Ovary (tissue), 9 donors: ENCODE results near the gene PSMB3. TPM values are rescaled to one million over a fixed set of nuclear protein-coding genes. Genes with fewer than 3 reads are reported as not detected.
"Not testable (repeated sequence)": the region's sequence is repeated elsewhere in the genome, so short reads cannot be mapped to it uniquely, and the experiment has no call there.

ENCODE experiments used
- DNase-seq, 5 donors: peaks; one replicate each; pipeline ENCODE4 v3.0.0-alpha.2; 2019 to 2020
- H3K27ac ChIP-seq, 2 donors: fragments of 200-600 bp; one replicate each; pipeline versions ENCODE4 v1.5.1 to v1.8.0; 2019 to 2022
- H3K27me3 ChIP-seq: fragments of 200-600 bp; one replicate; pipeline ENCODE4 v1.8.0; 2022
- H3K36me3 ChIP-seq: fragments of 200-600 bp; sonication (generic); one replicate; pipeline ENCODE4 v1.5.1; 2019
- H3K4me1 ChIP-seq: one replicate; pipeline ENCODE4 v1.8.1; 2013; ENCODE audit warnings: mild to moderate bottlenecking, moderate library complexity; ENCODE audit not compliant: insufficient read depth
- H3K4me3 ChIP-seq: fragments of 200-600 bp; sonication (generic); one replicate; pipeline ENCODE4 v1.5.1; 2017
- H3K9me3 ChIP-seq, 2 donors: fragments of 200-600 bp in 1 of 2; sonication (generic) in 1 of 2; one replicate each; pipeline versions ENCODE4 v1.5.1 to v1.8.1; 2013 to 2019; ENCODE audit warnings: mild to moderate bottlenecking in 1 of 2, moderate library complexity in 1 of 2
- EP300 ChIP-seq: sonication (generic); formaldehyde crosslinking; IDR thresholded peaks from one replicate; pipeline ENCODE4 v1.6.1; 2017; ENCODE audit warnings: antibody characterized with exemption
- POLR2A ChIP-seq: fragments of 450-650 bp; IDR thresholded peaks from one replicate; pipeline ENCODE4 v1.6.1; 2017; ENCODE audit warnings: antibody characterized with exemption, mild to moderate bottlenecking, moderate library complexity
- WGBS, 3 donors: extraction: QIAGEN DNeasy Blood & Tissue Kit in 1 of 3; methylation state at CpG; one replicate each; pipeline versions ENCODE4 v1.1.5 to v1.1.7; 2013 to 2017; 5-methylcytosine and 5-hydroxymethylcytosine counted together
- intact Hi-C, 4 donors: fragments of 100-400 bp; cut with DNase I; formaldehyde crosslinking; loops; one replicate each; pipeline versions ENCODE4 v1.11.0 to v1.15.1; 2022 to 2023
- polyA plus RNA-seq, 2 donors: library from polyadenylated mRNA; stranded (reverse); fragments of 200-250 nt in 1 of 2; fragments of 350-450 nt in 1 of 2; fragmentation: Illumina TruSeq in 1 of 2; extraction: RNeasy Lipid Tissue Mini Kit (QIAGEN cat#74804) in 1 of 2; gene quantifications; one replicate each; pipeline ENCODE4 v1.2.3, GENCODE V29; 2013 to 2014
- total RNA-seq, 7 donors: library from RNA; depleted of rRNA in 2 of 7; stranded (reverse); fragments of >200 nt in 2 of 7; fragmentation: NEBNext Ultra II Directional in 3 of 7; extraction: Animal tissue kit (Norgen Biotek cat#: 25700) in 3 of 7; gene quantifications; one replicate each; pipeline versions ENCODE4 v1.1.0 to v1.2.4, GENCODE V29; 2016 to 2023
- TF ChIP-seq, protein P1 (sequence below), 3 donors: fragments of 450-650 bp in 2 of 3; fragments of 200-600 bp in 1 of 3; IDR thresholded peaks; one replicate each; pipeline versions ENCODE4 v1.5.1 to v1.8.0; 2016 to 2022; ENCODE audit warnings: antibody characterized with exemption in 3 of 3, mild to moderate bottlenecking in 1 of 3
- donor health status: DM: no; HTN: no; CAD: no; lungs with moderate emphysema.
- donor health status: DM: no; HTN: no; CAD: no.
- donor health status: Bipolar disorder and iron deficiency.
- donor health status: DM: yes; HTN: yes; CAD: no.
- donor health status: DM: no; HTN: no; CAD: no.
- donor health status: DM: yes; HTN: yes; CAD: no.

Gene PSMB3
- total and polyA plus RNA-seq, 9 donors = 77.0 to 145 (median 103) TPM

DNA sequence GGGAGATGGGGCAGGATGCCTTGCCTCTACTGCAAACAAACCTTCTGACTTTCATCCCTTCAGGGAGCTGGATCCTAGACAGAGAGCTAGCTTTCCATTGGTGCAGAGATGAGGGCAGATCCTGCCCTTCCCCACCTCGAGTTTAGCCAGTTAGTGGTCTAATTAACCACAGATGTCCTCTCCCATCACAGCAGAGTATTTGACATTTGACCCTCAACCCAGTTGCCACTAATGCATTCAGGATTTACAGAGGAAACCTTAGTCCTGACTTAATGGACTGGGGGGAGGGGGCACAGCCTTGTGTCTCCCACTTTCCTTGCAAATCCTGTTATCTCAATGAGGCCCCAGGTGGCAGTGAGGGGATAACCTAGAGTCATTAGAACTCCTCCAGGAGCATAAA is 36.6 kb downstream of the PSMB3 start:
- no peaks in the 10 kb centered on the region for H3K27me3 ChIP-seq
- H3K9me3 ChIP-seq = no peaks in the 10 kb centered on the region
- no peak overlapping the region for H3K4me3 ChIP-seq
- no peak overlapping the region for H3K27ac ChIP-seq
- intact Hi-C loops = loop anchor here in 1 of 4 donors (10.0 kb wide), 1 partner anchor 56 kb away; a partner anchor contains a TSS
- DNase-seq = no peak
- WGBS, 3 donors = 0 to 2% (median 0%) methylated on average over 1 of the region's 1 CpG
- TF ChIP-seq EP300 (no peak), POLR2A (no peak)
- TF ChIP-seq, protein P1, sequence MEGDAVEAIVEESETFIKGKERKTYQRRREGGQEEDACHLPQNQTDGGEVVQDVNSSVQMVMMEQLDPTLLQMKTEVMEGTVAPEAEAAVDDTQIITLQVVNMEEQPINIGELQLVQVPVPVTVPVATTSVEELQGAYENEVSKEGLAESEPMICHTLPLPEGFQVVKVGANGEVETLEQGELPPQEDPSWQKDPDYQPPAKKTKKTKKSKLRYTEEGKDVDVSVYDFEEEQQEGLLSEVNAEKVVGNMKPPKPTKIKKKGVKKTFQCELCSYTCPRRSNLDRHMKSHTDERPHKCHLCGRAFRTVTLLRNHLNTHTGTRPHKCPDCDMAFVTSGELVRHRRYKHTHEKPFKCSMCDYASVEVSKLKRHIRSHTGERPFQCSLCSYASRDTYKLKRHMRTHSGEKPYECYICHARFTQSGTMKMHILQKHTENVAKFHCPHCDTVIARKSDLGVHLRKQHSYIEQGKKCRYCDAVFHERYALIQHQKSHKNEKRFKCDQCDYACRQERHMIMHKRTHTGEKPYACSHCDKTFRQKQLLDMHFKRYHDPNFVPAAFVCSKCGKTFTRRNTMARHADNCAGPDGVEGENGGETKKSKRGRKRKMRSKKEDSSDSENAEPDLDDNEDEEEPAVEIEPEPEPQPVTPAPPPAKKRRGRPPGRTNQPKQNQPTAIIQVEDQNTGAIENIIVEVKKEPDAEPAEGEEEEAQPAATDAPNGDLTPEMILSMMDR (IDR thresholded peaks at IDR 0.05) = no peak
- peaks cover 2% of the 10 kb centered on the region for H3K4me1 ChIP-seq
- H3K36me3 ChIP-seq = no peaks in the 10 kb centered on the region

DNA sequence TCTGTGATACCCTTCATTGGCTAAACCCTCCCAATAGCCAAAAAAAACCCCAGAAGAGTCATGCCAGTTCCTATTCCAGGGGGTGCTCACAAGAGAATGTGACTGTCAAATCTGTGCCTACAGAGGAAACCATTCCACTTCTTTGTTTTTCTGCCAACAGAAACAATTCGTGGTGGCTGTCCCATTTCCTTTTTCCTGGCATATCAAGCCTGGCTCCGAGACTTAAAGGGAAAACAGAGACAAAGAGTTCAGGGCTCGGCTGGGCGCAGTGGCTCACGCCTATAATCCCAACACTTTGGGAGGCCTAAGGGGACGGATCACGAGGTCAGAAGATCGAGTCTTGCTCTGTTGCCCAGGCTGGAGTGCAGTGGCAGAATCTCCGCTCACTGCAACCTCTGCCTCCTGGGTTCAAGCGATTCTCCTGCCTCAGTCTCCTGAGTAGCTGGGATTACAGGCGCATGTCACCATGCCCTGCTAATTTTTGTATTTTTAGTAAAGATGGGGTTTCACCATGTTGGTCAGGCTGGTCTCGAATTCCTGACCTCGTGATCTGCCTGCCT is 37.7 kb downstream of the PSMB3 start:
- H3K4me3 ChIP-seq, intact Hi-C loops, H3K27ac ChIP-seq, H3K36me3 ChIP-seq, H3K4me1 ChIP-seq, H3K9me3 ChIP-seq, H3K27me3 ChIP-seq, DNase-seq: not testable (repeated sequence)
- WGBS, 3 donors = 76 to 82% (median 76%) methylated on average over 13 of the region's 13 CpGs

DNA sequence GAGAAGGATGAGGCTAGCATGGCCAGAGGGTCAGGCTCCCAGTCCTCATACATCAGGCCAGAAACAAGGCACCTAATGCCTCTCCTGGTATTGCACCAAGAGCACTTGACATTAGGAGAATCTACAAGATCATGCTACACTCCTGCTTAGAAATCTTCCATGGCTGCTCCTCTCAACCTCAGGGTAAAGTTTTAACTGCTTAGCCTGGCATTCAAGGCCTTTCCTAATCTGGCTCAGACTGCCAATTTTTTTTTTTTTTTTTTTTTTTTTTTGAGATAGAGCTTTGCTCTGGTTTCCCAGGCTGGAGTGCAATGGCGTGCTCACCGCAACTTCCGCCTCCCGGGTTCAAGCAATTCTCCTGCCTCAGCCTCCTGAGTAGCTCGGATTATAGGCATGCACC is 38.6 kb downstream of the PSMB3 start:
- peaks cover 4% of the 10 kb centered on the region for H3K4me1 ChIP-seq
- H3K27me3 ChIP-seq = no peaks in the 10 kb centered on the region
- intact Hi-C loops = no loop called here
- 80 to 96% (median 85%) methylated on average over 5 of the region's 5 CpGs for WGBS, 3 donors
- no peaks in the 10 kb centered on the region for H3K9me3 ChIP-seq
- no peak overlapping the region for H3K4me3 ChIP-seq
- no peak for DNase-seq
- H3K27ac ChIP-seq = no peak overlapping the region
- no peak for TF ChIP-seq EP300
- TF ChIP-seq, protein P1 (IDR thresholded peaks at IDR 0.05) = no peak
- no peak for TF ChIP-seq POLR2A
- H3K36me3 ChIP-seq = no peaks in the 10 kb centered on the region

DNA sequence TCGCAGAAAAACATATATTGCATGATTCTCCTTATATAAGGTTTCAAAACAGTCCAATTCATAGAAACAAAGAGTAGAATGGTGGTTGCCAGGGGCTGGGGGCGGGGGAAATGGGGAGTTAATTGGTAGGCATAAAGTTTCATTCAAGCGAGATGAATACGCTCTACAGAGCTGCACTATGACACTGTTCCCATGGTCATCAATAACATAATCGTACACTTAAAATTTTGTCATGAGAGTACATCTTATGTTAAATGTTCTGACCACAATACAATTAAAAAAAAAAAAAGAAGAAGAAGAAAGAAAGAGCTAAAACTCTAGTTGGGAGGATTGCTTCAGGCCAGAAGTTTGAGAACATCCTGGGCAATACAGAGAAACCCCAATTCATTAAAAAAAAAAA is 41.7 kb downstream of the PSMB3 start:
- no peaks in the 10 kb centered on the region for H3K36me3 ChIP-seq
- TF ChIP-seq EP300 = no peak
- no peak for TF ChIP-seq POLR2A
- TF ChIP-seq, protein P1 (IDR thresholded peaks at IDR 0.05) = no peak
- H3K4me1 ChIP-seq = peaks cover 10% of the 10 kb centered on the region
- no peak overlapping the region for H3K4me3 ChIP-seq
- H3K27me3 ChIP-seq = no peaks in the 10 kb centered on the region
- 94 to 96% (median 95%) methylated on average over 5 of the region's 5 CpGs for WGBS, 3 donors
- no peak overlapping the region for H3K27ac ChIP-seq
- DNase-seq = no peak
- no peaks in the 10 kb centered on the region for H3K9me3 ChIP-seq
- intact Hi-C loops = no loop called here

DNA sequence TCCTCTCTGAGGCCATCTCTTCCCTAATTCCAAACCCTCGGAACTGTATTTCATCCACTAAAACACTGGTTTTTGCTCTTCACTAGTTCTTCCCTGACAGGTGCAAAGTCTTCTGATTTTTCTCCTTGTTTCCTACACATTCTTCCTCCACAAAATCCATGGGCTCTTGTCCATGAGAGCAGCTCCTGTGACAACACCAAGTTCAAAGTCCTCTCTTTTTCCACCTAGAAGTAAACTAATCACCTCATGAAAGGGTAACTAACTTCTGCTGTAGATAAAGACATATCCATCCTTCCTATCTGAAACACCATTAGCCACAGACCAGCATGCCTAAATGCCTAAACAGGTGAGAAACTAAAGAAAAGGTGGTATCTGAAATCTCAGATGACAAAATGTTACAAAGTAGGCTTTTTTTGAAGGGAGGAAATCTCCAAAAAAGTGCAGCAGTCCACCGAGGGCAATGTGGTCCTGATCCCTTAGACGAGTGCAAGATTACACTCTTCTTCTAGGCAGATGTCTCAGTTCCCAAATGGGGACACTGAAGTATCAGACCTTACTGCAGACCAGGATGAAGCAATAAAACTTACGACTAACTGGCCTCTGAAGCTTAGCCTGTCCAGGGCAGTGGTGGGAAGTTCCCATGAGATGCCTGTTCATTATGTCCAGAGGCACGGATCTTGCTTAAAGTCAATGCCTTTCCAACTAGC is 44.1 kb downstream of the PSMB3 start:
- intact Hi-C loops = no loop called here
- H3K4me1 ChIP-seq = peaks cover 8% of the 10 kb centered on the region
- DNase-seq = no peak
- H3K27me3 ChIP-seq = no peaks in the 10 kb centered on the region
- no peaks in the 10 kb centered on the region for H3K9me3 ChIP-seq
- no peak overlapping the region for H3K4me3 ChIP-seq
- H3K27ac ChIP-seq = no peak overlapping the region
- WGBS, 3 donors = 64 to 66% (median 65%) methylated on average over 5 of the region's 5 CpGs
- no peaks in the 10 kb centered on the region for H3K36me3 ChIP-seq
- no peak for TF ChIP-seq EP300
- TF ChIP-seq POLR2A = no peak
- TF ChIP-seq, protein P1 (IDR thresholded peaks at IDR 0.05) = no peak
